ENCODE results near the gene KRT222. TPM values are rescaled to one million over a fixed set of nuclear protein-coding genes. Genes with fewer than 3 reads are reported as not detected.

The KRT222 gene
- total and polyA plus RNA-seq, 2 of the 13 experiments (the other 11 are each of a cell fraction or from before 2014, with no cell fraction given), result not detected

- TF ChIP-seq PITX1 (CRISPR knock-in tag; IDR thresholded peaks at IDR 0.05) (peak; percentile 40; the same call in 1 of the 2 replicates), ZMYM4 (CRISPR knock-in tag; IDR thresholded peaks at IDR 0.05) (no peak), ZNF225 (CRISPR knock-in tag; IDR thresholded peaks at IDR 0.05) (no peak), ARID4A (CRISPR knock-in tag; IDR thresholded peaks at IDR 0.05; ENCODE audit: borderline replicate concordance) (no peak), MEF2D (CRISPR knock-in tag; IDR thresholded peaks at IDR 0.05) (peak; percentile 26; the same call in 1 of the 2 replicates), ZNF598 (CRISPR knock-in tag; IDR thresholded peaks at IDR 0.05; ENCODE audit: borderline replicate concordance) (peak; percentile 20; the same call in 1 of the 2 replicates), MLLT10 (CRISPR knock-in tag; IDR thresholded peaks at IDR 0.05) (no peak), ZNF577 (CRISPR knock-in tag; IDR thresholded peaks at IDR 0.05; ENCODE audit: borderline replicate concordance, low read depth) (no peak), TARDBP (CRISPR knock-in tag; IDR thresholded peaks at IDR 0.05) (peak; percentile 55; the same call in 1 of the 2 replicates), PHF8 (CRISPR knock-in tag; IDR thresholded peaks at IDR 0.05) (no peak), ZNF282 (IDR thresholded peaks at IDR 0.05; ENCODE audit: partially characterized antibody) (no peak), MYC (CRISPR knock-in tag; IDR thresholded peaks at IDR 0.05; ENCODE audit: borderline replicate concordance) (no peak), CERS6 (CRISPR knock-in tag; IDR thresholded peaks at IDR 0.05) (no peak), DR1 (CRISPR knock-in tag; IDR thresholded peaks at IDR 0.05) (no peak), ZC3H4 (CRISPR knock-in tag; IDR thresholded peaks at IDR 0.05; ENCODE audit: borderline replicate concordance) (no peak), ZNF609 (CRISPR knock-in tag; IDR thresholded peaks at IDR 0.05; ENCODE audit: borderline replicate concordance) (no peak), REPIN1 (CRISPR knock-in tag; IDR thresholded peaks at IDR 0.05; ENCODE audit: borderline replicate concordance, low read depth) (no peak; the same call in 1 of the 2 replicates), PCBP2 (optimal IDR thresholded peaks at IDR 0.05; ENCODE audit: low read depth, low read length, poor library complexity, severe bottlenecking) (no peak), KDM3A (CRISPR knock-in tag; IDR thresholded peaks at IDR 0.05; ENCODE audit: low read depth) (peak; percentile 41; the same call in 1 of the 2 replicates), ZNF605 (CRISPR knock-in tag; IDR thresholded peaks at IDR 0.05) (no peak)
Measured at GRCh38 chr17:40618754-40619625, 46.0 kb downstream of the KRT222 start (continued).

Measured in HepG2 (cell line).